Fibroblast of upper back skin (primary cell): Measurements from ENCODE around the gene TANGO2.

ENCODE experiments used
- DNase-seq: peaks from one replicate; pipeline ENCODE4 v3.0.0-alpha.2; 2013

TANGO2 gene

GRCh38 chr22:19984201-19984753 is 36.6 kb upstream of the TANGO2 start:
- DNase-seq = peak; percentile 33

- DNase-seq = no peak
Observed at GRCh38 chr22:19984851-19985811, 35.8 kb upstream of the TANGO2 start.

GRCh38 chr22:19986011-19986409 is 34.9 kb upstream of the TANGO2 start:
- no peak for DNase-seq

- peak; percentile 63 for DNase-seq
Observed at GRCh38 chr22:19986410-19987341, 34.2 kb upstream of the TANGO2 start.

GRCh38 chr22:19987394-19988306 is 33.3 kb upstream of the TANGO2 start:
- DNase-seq = no peak

GRCh38 chr22:19988331-19988808 is 32.5 kb upstream of the TANGO2 start:
- no peak for DNase-seq

GRCh38 chr22:19988965-19989724 is 31.8 kb upstream of the TANGO2 start:
- no peak for DNase-seq

GRCh38 chr22:19989725-19990067 is 31.2 kb upstream of the TANGO2 start:
- no peak for DNase-seq

- no peak for DNase-seq
Observed at GRCh38 chr22:19990188-19990587, 30.7 kb upstream of the TANGO2 start.

GRCh38 chr22:19990609-19991394 is 30.1 kb upstream of the TANGO2 start:
- no peak for DNase-seq

- DNase-seq = no peak
Observed at GRCh38 chr22:19991395-19991644, 29.6 kb upstream of the TANGO2 start.

- no peak for DNase-seq
Observed at GRCh38 chr22:19991645-19992451, 29.1 kb upstream of the TANGO2 start.

GRCh38 chr22:19992481-19992911 is 28.4 kb upstream of the TANGO2 start:
- DNase-seq = no peak

- no peak for DNase-seq
Observed at GRCh38 chr22:19992921-19993355, 28.0 kb upstream of the TANGO2 start.

GRCh38 chr22:19993926-19994325 is 27.0 kb upstream of the TANGO2 start:
- DNase-seq = no peak

- DNase-seq = no peak
Observed at GRCh38 chr22:19994851-19995610, 25.9 kb upstream of the TANGO2 start.

GRCh38 chr22:19995611-19996339 is 25.1 kb upstream of the TANGO2 start:
- peak; percentile 26 for DNase-seq

GRCh38 chr22:19996694-19997384 is 24.1 kb upstream of the TANGO2 start:
- no peak for DNase-seq
